H1 (cell line): Measurements from ENCODE around the gene PDGFA. TPM values are rescaled to one million over a fixed set of nuclear protein-coding genes. Genes with fewer than 3 reads are reported as not detected.
A peak's percentile ranks its signal among the peaks of the same experiment; 100 is the strongest.

ENCODE experiments used
- CTCF ChIA-PET: fragments of 300-600 bp; sonication (Branson Sonifier 250); formaldehyde crosslinking; loops from one replicate; lab custom pipeline; 2021; ENCODE audit not compliant: partially characterized antibody; lab: Charles Lee
- POLR2A ChIA-PET: fragments of 300-600 bp; sonication (Branson Sonifier 250); formaldehyde crosslinking; loops from one replicate; lab custom pipeline; 2021; ENCODE audit warnings: inconsistent platforms; ENCODE audit not compliant: partially characterized antibody; lab: Charles Lee
- DNase-seq, 2 experiments: peaks; one replicate each; pipeline versions ENCODE4 v3.0.0 to v3.0.0-alpha.2; 2010 to 2022; ENCODE audit warnings: low spot score in 2 of 2, low read depth in 1 of 2, mixed read lengths in 1 of 2
- FAIRE-seq: peaks from 2 replicates; lab custom pipeline; 2011; peaks lifted over from hg19 to GRCh38; lab: Jason Lieb, UNC
- H2AFZ ChIP-seq: 2 replicates; pipeline ENCODE4 v1.8.1; 2012; ENCODE audit warnings: low read length, inconsistent platforms
- H2AK5ac ChIP-seq: 2 replicates; pipeline ENCODE4 v1.6.1; 2013; ENCODE audit warnings: low read depth, low read length
- H2BK120ac ChIP-seq: replicated peaks from 2 replicates; pipeline ENCODE3; 2013; ENCODE audit warnings: low read depth, low read length, inconsistent platforms
- H2BK12ac ChIP-seq: 2 replicates; pipeline ENCODE4 v1.6.1; 2013; ENCODE audit warnings: low read depth, low read length
- H2BK15ac ChIP-seq: 2 replicates; pipeline ENCODE4 v1.6.1; 2013; ENCODE audit warnings: low read length
- H2BK20ac ChIP-seq: 2 replicates; pipeline ENCODE4 v1.6.1; 2013; ENCODE audit warnings: low read length
- H2BK5ac ChIP-seq: 2 replicates; pipeline ENCODE4 v1.6.1; 2013; ENCODE audit warnings: low read depth, low read length
- H3K14ac ChIP-seq: 2 replicates; pipeline ENCODE4 v1.6.1; 2013; ENCODE audit warnings: inconsistent platforms; ENCODE audit not compliant: insufficient read length
- H3K18ac ChIP-seq: 2 replicates; pipeline ENCODE4 v1.6.1; 2013; ENCODE audit warnings: low read length; ENCODE audit errors: extremely low read depth
- H3K23ac ChIP-seq: 2 replicates; pipeline ENCODE4 v1.6.1; 2013; ENCODE audit warnings: inconsistent platforms; ENCODE audit not compliant: insufficient read length
- H3K23me2 ChIP-seq: 2 replicates; pipeline ENCODE4 v1.6.1; 2013; ENCODE audit warnings: low read depth, low read length
- H3K27ac ChIP-seq: 2 replicates; pipeline ENCODE4 v1.6.1; 2011; ENCODE audit warnings: low read depth, low read length, inconsistent platforms
- H3K27me3 ChIP-seq, 4 experiments: replicated peaks in 1 of 4; 1 replicate in 1 of 4; 2 replicates in 3 of 4; pipeline versions ENCODE4 v1.6.1 to v1.8.1; 2011 to 2013; ENCODE audit warnings: low read length in 3 of 4, mild to moderate bottlenecking in 3 of 4, inconsistent platforms in 2 of 4, mixed read lengths in 2 of 4, moderate library complexity in 1 of 4; ENCODE audit not compliant: control insufficient read depth in 3 of 4, insufficient read depth in 3 of 4; ENCODE audit errors: extremely low read depth in 1 of 4
- H3K36me3 ChIP-seq, 4 experiments: 2 replicates each; pipeline versions ENCODE4 v1.6.1 to v1.8.1; 2011 to 2013; ENCODE audit warnings: mild to moderate bottlenecking in 4 of 4, low read length in 3 of 4, moderate library complexity in 2 of 4, control low read depth in 1 of 4, inconsistent platforms in 1 of 4; ENCODE audit not compliant: insufficient read depth in 4 of 4, control insufficient read depth in 2 of 4
- H3K4ac ChIP-seq: replicated peaks from 2 replicates; pipeline ENCODE3; 2013; ENCODE audit warnings: low read length, low read depth, mixed read lengths, inconsistent platforms; ENCODE audit not compliant: insufficient read length
- H3K4me1 ChIP-seq, 4 experiments: replicated peaks in 1 of 4; 1 replicate in 1 of 4; 2 replicates in 3 of 4; pipeline versions ENCODE4 v1.6.1 to v1.8.1; 2011 to 2013; ENCODE audit warnings: low read length in 3 of 4, inconsistent platforms in 2 of 4, mixed read lengths in 1 of 4; ENCODE audit not compliant: insufficient read depth in 4 of 4, control insufficient read depth in 3 of 4
- H3K4me2 ChIP-seq, 2 experiments: 2 replicates each; pipeline versions ENCODE4 v1.6.1 to v1.8.1; 2011 to 2013; ENCODE audit warnings: low read depth in 2 of 2, low read length in 2 of 2, control low read depth in 1 of 2, inconsistent platforms in 1 of 2, mild to moderate bottlenecking in 1 of 2; ENCODE audit not compliant: insufficient read depth in 1 of 2
- H3K4me3 ChIP-seq, 4 experiments: fragments of 200-600, 300-600 bp in 1 of 4; sonication (generic), shearing (Covaris generic), sonication (Bioruptor Twin) in 1 of 4; 2 replicates each; pipeline versions ENCODE4 v1.5.1 to v1.8.1; 2011 to 2016; ENCODE audit warnings: low read length in 4 of 4, low read depth in 3 of 4, control low read depth in 2 of 4, inconsistent platforms in 2 of 4, mild to moderate bottlenecking in 2 of 4, mixed read lengths in 1 of 4, moderate library complexity in 1 of 4; ENCODE audit not compliant: insufficient read depth in 2 of 4; ENCODE audit errors: extremely low read depth in 1 of 4
- H3K56ac ChIP-seq: replicated peaks from 2 replicates; pipeline ENCODE3; 2013; ENCODE audit warnings: low read depth, mild to moderate bottlenecking, mixed read lengths, low read length, inconsistent platforms; ENCODE audit not compliant: insufficient read length
- H3K79me1 ChIP-seq: 2 replicates; pipeline ENCODE4 v1.6.1; 2013; ENCODE audit warnings: low read depth, low read length, control low read depth
- H3K79me2 ChIP-seq, 2 experiments: 2 replicates each; pipeline versions ENCODE4 v1.6.1 to v1.8.1; 2012 to 2013; ENCODE audit warnings: low read length in 2 of 2, mild to moderate bottlenecking in 2 of 2, inconsistent platforms in 1 of 2; ENCODE audit not compliant: insufficient read depth in 2 of 2, control insufficient read depth in 1 of 2
- H3K9ac ChIP-seq, 4 experiments: replicated peaks in 1 of 4; 1 replicate in 1 of 4; 2 replicates in 3 of 4; pipeline versions ENCODE4 v1.6.1 to v1.8.1; 2011 to 2013; ENCODE audit warnings: low read depth in 3 of 4, low read length in 3 of 4, control low read depth in 2 of 4, mild to moderate bottlenecking in 2 of 4, moderate library complexity in 2 of 4, inconsistent platforms in 1 of 4; ENCODE audit errors: extremely low read depth in 1 of 4
- H3K9me3 ChIP-seq, 2 experiments: 2 replicates each; pipeline versions ENCODE4 v1.6.1 to v1.8.1; 2012 to 2013; ENCODE audit warnings: mild to moderate bottlenecking in 2 of 2, moderate library complexity in 2 of 2, control low read depth in 1 of 2, inconsistent platforms in 1 of 2, low read depth in 1 of 2, low read length in 1 of 2, mixed read lengths in 1 of 2; ENCODE audit not compliant: insufficient read depth in 2 of 2
- H4K20me1 ChIP-seq, 2 experiments: replicated peaks in 1 of 2; 2 replicates each; pipeline versions ENCODE3 to v1.8.1; 2011 to 2013; ENCODE audit warnings: inconsistent platforms in 2 of 2, low read length in 2 of 2, mild to moderate bottlenecking in 1 of 2; ENCODE audit not compliant: insufficient read depth in 2 of 2, control insufficient read depth in 1 of 2
- H4K5ac ChIP-seq: 2 replicates; pipeline ENCODE4 v1.6.1; 2013; ENCODE audit warnings: low read length, low read depth, mixed read lengths, inconsistent platforms; ENCODE audit not compliant: insufficient read length
- H4K8ac ChIP-seq: 2 replicates; pipeline ENCODE4 v1.8.0; 2013; ENCODE audit warnings: mild to moderate bottlenecking, moderate library complexity, low read length, inconsistent platforms; ENCODE audit not compliant: insufficient read depth; ENCODE audit errors: extremely low read depth
- H4K91ac ChIP-seq: replicated peaks from 2 replicates; pipeline ENCODE3; 2013; ENCODE audit warnings: low read length, mixed read lengths, inconsistent platforms; ENCODE audit not compliant: insufficient read length
- SP2 ChIP-seq: IDR thresholded peaks from 2 replicates; pipeline ENCODE4 v1.6.1; 2012; ENCODE audit warnings: mild to moderate bottlenecking, low read length, inconsistent platforms
- TBP ChIP-seq: IDR thresholded peaks from 2 replicates; pipeline ENCODE4 v1.6.1; 2011; ENCODE audit warnings: low read depth, low read length, improper control_type of control experiment
- WGBS, 2 experiments: shearing (Covaris generic) in 1 of 2; methylation state at CpG; one replicate each; pipeline versions ENCODE4 v1.1.6 to v1.1.7; 2013 to 2015; ENCODE audit warnings: low lambda C conversion rate in 2 of 2, mixed read lengths in 2 of 2, inconsistent platforms in 1 of 2, low coverage in 1 of 2, missing lambda C conversion rate in 1 of 2; ENCODE audit not compliant: insufficient replicate concordance in 2 of 2, insufficient coverage in 1 of 2, insufficient read length in 1 of 2; ENCODE audit errors: extremely low coverage in 1 of 2, missing lambda C conversion rate in 1 of 2; 5-methylcytosine and 5-hydroxymethylcytosine counted together
- polyA plus RNA-seq, 7 experiments: library from polyadenylated mRNA; depleted of rRNA in 3 of 7; stranded (reverse) in 5 of 7; unstranded in 2 of 7; fragments of >200 nt in 5 of 7; fragments of 200-250 nt in 2 of 7; gene quantifications; 1 replicate in 5 of 7; 2 replicates in 1 of 7; 4 replicates in 1 of 7; pipeline versions ENCODE4 v1.2.1 to v1.2.3, GENCODE V29; 2011 to 2013; ENCODE audit warnings: missing spikeins in 2 of 7, mixed read lengths in 2 of 7
- total RNA-seq: library from RNA; stranded (reverse); fragmentation: NEBNext Ultra II Directional; extraction: Animal tissue kit (Norgen Biotek cat#: 25700); gene quantifications from 2 replicates; pipeline ENCODE4 v1.2.1, GENCODE V29; 2021

Gene PDGFA
- total and polyA plus RNA-seq, 2 of the 8 experiments (the other 6 are each of a cell fraction or from before 2014, with no cell fraction given), result 21.1 to 43.0 TPM

DNA sequence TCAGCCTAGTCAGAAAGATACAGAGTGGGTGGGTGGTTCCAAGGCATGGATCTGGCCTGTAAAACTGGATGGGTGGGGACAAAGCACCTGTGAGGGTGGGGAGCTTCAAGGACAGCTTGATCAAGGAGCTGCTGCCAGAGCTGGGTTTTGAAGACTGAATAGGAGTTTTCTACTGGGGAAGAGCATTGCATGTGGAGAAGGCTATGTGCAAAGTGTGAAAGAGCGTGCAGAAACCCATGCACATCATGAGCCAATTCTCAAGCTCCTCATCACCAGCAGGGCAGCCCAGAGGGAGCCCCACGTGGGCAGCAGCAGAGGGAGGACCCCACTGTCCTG is 58.6 kb downstream of the PDGFA start:
- peak overlapping the region; percentile 72; the same call in 1 of the 2 replicates for H2BK15ac ChIP-seq
- peak overlapping the region; percentile 76 for H3K4ac ChIP-seq
- H2BK5ac ChIP-seq, result no peak overlapping the region
- no peaks in the 10 kb centered on the region for H3K9me3 ChIP-seq
- H2BK12ac ChIP-seq, result 0 out of 2 replicates have a peak overlapping the region, but pooled peaks have one; percentile 68
- H3K4me3 ChIP-seq, result no peak overlapping the region
- no peaks in the 10 kb centered on the region for H3K79me1 ChIP-seq
- no peak overlapping the region for H3K4me2 ChIP-seq
- no peaks in the 10 kb centered on the region for H3K79me2 ChIP-seq
- peaks cover 0 to 9% (median 7%) of the 10 kb centered on the region in 4 experiments; a peak in 5 of 7 replicates for H3K4me1 ChIP-seq
- no peak overlapping the region for H3K23ac ChIP-seq
- H3K18ac ChIP-seq, result peak overlapping the region; percentile 48; the same call in 1 of the 2 replicates
- H3K56ac ChIP-seq, result no peak overlapping the region
- no peak for DNase-seq
- POLR2A ChIA-PET, result interaction anchor here (0.9 to 2.3 kb wide), 4 partner anchors 8 to 282 kb away, joined by 3 to 7 read pairs (median 3); no protein-coding TSS in a partner anchor
- H3K14ac ChIP-seq, result no peak overlapping the region
- no peak overlapping the region for H4K5ac ChIP-seq
- H3K27ac ChIP-seq, result no peak overlapping the region
- no peak for FAIRE-seq
- WGBS, 2 experiments, result 83% methylated on average over 1 of the region's 2 CpGs; no CpG with 5 or more reads in 1 of the 2 experiments
- H2AFZ ChIP-seq, result no peak overlapping the region
- H2AK5ac ChIP-seq, result no peak overlapping the region
- CTCF ChIA-PET, result interaction anchor here (0.6 to 2.0 kb wide), 5 partner anchors 12 to 129 kb away, joined by 3 to 7 read pairs (median 5); no protein-coding TSS in a partner anchor
- no peaks in the 10 kb centered on the region for H4K20me1 ChIP-seq
- peak overlapping the region; percentile 34 for H4K91ac ChIP-seq
- no peak overlapping the region for H3K9ac ChIP-seq
- no peaks in the 10 kb centered on the region; the same call in 1 of the 2 replicates for H3K23me2 ChIP-seq
- no peak overlapping the region for H4K8ac ChIP-seq
- H2BK120ac ChIP-seq, result no peak overlapping the region
- H3K27me3 ChIP-seq, result no peaks in the 10 kb centered on the region
- H2BK20ac ChIP-seq, result peak overlapping the region; percentile 86; the same call in 1 of the 2 replicates
- no peaks in the 10 kb centered on the region for H3K36me3 ChIP-seq
- TF ChIP-seq SP2, result no peak
- no peak for TF ChIP-seq TBP
